ENCODE measurements around the gene APLF.

Gene APLF

GRCh38 chr2:68603059-68603458 lies 135.7 kb downstream of the APLF start:
- H3K4me3 ChIP-seq (ENCODE audit: low read depth, low read length), result no peak overlapping the region
- DNase-seq (ENCODE audit: low read depth), result no peak
- TF ChIP-seq POLR2A (IDR thresholded peaks at IDR 0.05; ENCODE audit: extremely low read depth, insufficient read length), result no peak

GRCh38 chr2:68604077-68604476 lies 136.7 kb downstream of the APLF start:
- DNase-seq (ENCODE audit: low read depth), result no peak
- no peak overlapping the region for H3K4me3 ChIP-seq (ENCODE audit: low read depth, low read length)
- TF ChIP-seq CTCF (IDR thresholded peaks at IDR 0.05; ENCODE audit: low read depth, low read length) (no peak), MYC (IDR thresholded peaks at IDR 0.05; ENCODE audit: low read depth, low read length) (no peak), MAX (IDR thresholded peaks at IDR 0.05; ENCODE audit: low read depth, low read length) (no peak), POLR2A (IDR thresholded peaks at IDR 0.05; ENCODE audit: extremely low read depth, insufficient read length) (no peak)

GRCh38 chr2:68605939-68606338 lies 138.6 kb downstream of the APLF start:
- TF ChIP-seq MAX (IDR thresholded peaks at IDR 0.05; ENCODE audit: low read depth, low read length), result no peak
- TF ChIP-seq CTCF (IDR thresholded peaks at IDR 0.05; ENCODE audit: low read depth, low read length), result no peak
- TF ChIP-seq POLR2A (IDR thresholded peaks at IDR 0.05; ENCODE audit: extremely low read depth, insufficient read length), result no peak
- no peak for TF ChIP-seq MYC (IDR thresholded peaks at IDR 0.05; ENCODE audit: low read depth, low read length)
- H3K4me3 ChIP-seq (ENCODE audit: low read depth, low read length), result no peak overlapping the region
- DNase-seq (ENCODE audit: low read depth), result peak; percentile 25

- no peak for DNase-seq (ENCODE audit: low read depth)
- TF ChIP-seq MYC (IDR thresholded peaks at IDR 0.05; ENCODE audit: low read depth, low read length) (no peak), POLR2A (IDR thresholded peaks at IDR 0.05; ENCODE audit: extremely low read depth, insufficient read length) (no peak), MAX (IDR thresholded peaks at IDR 0.05; ENCODE audit: low read depth, low read length) (no peak), CTCF (IDR thresholded peaks at IDR 0.05; ENCODE audit: low read depth, low read length) (no peak)
- H3K4me3 ChIP-seq (ENCODE audit: low read depth, low read length), result no peak overlapping the region
These were observed 139.4 kb downstream of the APLF start for GRCh38 chr2:68606759-68607158.

GRCh38 chr2:68607837-68608236 lies 140.5 kb downstream of the APLF start:
- no peak for DNase-seq (ENCODE audit: low read depth)
- TF ChIP-seq MAX (IDR thresholded peaks at IDR 0.05; ENCODE audit: low read depth, low read length), result no peak
- no peak overlapping the region for H3K4me3 ChIP-seq (ENCODE audit: low read depth, low read length)

- no peak for DNase-seq (ENCODE audit: low read depth)
- TF ChIP-seq POLR2A (IDR thresholded peaks at IDR 0.05; ENCODE audit: extremely low read depth, insufficient read length), result no peak
- no peak for TF ChIP-seq MAX (IDR thresholded peaks at IDR 0.05; ENCODE audit: low read depth, low read length)
- TF ChIP-seq CTCF (IDR thresholded peaks at IDR 0.05; ENCODE audit: low read depth, low read length), result no peak
- TF ChIP-seq MYC (IDR thresholded peaks at IDR 0.05; ENCODE audit: low read depth, low read length), result no peak
- H3K4me3 ChIP-seq (ENCODE audit: low read depth, low read length), result no peak overlapping the region
These were observed 145.6 kb downstream of the APLF start for GRCh38 chr2:68612765-68613519.

- no peak overlapping the region for H3K4me3 ChIP-seq (ENCODE audit: low read depth, low read length)
- DNase-seq (ENCODE audit: low read depth), result peak; percentile 12
- no peak for TF ChIP-seq MYC (IDR thresholded peaks at IDR 0.05; ENCODE audit: low read depth, low read length)
These were observed 153.4 kb downstream of the APLF start for GRCh38 chr2:68620772-68621171.
